ENCODE measurements around the gene ETV4. TPM values are rescaled to one million over a fixed set of nuclear protein-coding genes. Genes with fewer than 3 reads are reported as not detected.

The ETV4 gene
- total and polyA plus RNA-seq, 2 of the 13 experiments (the other 11 are each of a cell fraction or from before 2014, with no cell fraction given) = 128 to 330 TPM

- no peak for TF ChIP-seq HNF1A (IDR thresholded peaks at IDR 0.05; ENCODE audit: low read depth)
- TF ChIP-seq HNF1A (CRISPR knock-in tag; IDR thresholded peaks at IDR 0.05; ENCODE audit: borderline replicate concordance) = peak; percentile 41; the same call in 1 of the 2 replicates
- 0 out of 2 replicates have a peak, but pooled peaks have one; percentile 6 for TF ChIP-seq CTCF (CRISPR knock-in tag; IDR thresholded peaks at IDR 0.05)
- TF ChIP-seq RXRA (CRISPR knock-in tag; IDR thresholded peaks at IDR 0.05) = peak; percentile 63; the same call in 1 of the 2 replicates
- peak; percentile 83 for TF ChIP-seq GATAD2A (CRISPR knock-in tag; IDR thresholded peaks at IDR 0.05)
- no peak for TF ChIP-seq ZNF512B (CRISPR knock-in tag; IDR thresholded peaks at IDR 0.05; ENCODE audit: borderline replicate concordance)
- 0 out of 2 replicates have a peak, but pooled peaks have one; percentile 16 for TF ChIP-seq ZNF280D (CRISPR knock-in tag; IDR thresholded peaks at IDR 0.05)
- no peak for TF ChIP-seq SOX6 (IDR thresholded peaks at IDR 0.05)
- peak; percentile 45; the same call in 1 of the 2 replicates for TF ChIP-seq SOX6 (CRISPR knock-in tag; IDR thresholded peaks at IDR 0.05)
- no peak for TF ChIP-seq ZNF180 (CRISPR knock-in tag; IDR thresholded peaks at IDR 0.05; ENCODE audit: borderline replicate concordance, low read depth)
- no peak for TF ChIP-seq PLSCR1 (CRISPR knock-in tag; IDR thresholded peaks at IDR 0.05; ENCODE audit: borderline replicate concordance)
- TF ChIP-seq PITX1 (CRISPR knock-in tag; IDR thresholded peaks at IDR 0.05) = no peak
- peak; percentile 65 for TF ChIP-seq HOXA3 (CRISPR knock-in tag; IDR thresholded peaks at IDR 0.05)
- no peak for TF ChIP-seq ZBTB44 (CRISPR knock-in tag; IDR thresholded peaks at IDR 0.05)
- TF ChIP-seq ESRRA (CRISPR knock-in tag; IDR thresholded peaks at IDR 0.05; ENCODE audit: low read depth) = peak; percentile 51; the same call in 1 of the 2 replicates
These were observed 35.5 kb upstream of the ETV4 start (continued) for GRCh38 chr17:43581613-43582012.
